Measurements from ENCODE around the gene UTP25. TPM values are rescaled to one million over a fixed set of nuclear protein-coding genes. Genes with fewer than 3 reads are reported as not detected.

Gene UTP25
- total RNA-seq, 1 donor from 2014 or later = 2.4 TPM

- no peaks in the 10 kb centered on the region for H3K4me1 ChIP-seq
- no peaks in the 10 kb centered on the region for H3K9me3 ChIP-seq (replicated peaks)
- intact Hi-C loops (cut with micrococcal nuclease) = no loop called here
- H3K4me3 ChIP-seq = no peak overlapping the region
- DNase-seq = no peak
- no peak for TF ChIP-seq CTCF (IDR thresholded peaks at IDR 0.05; ENCODE audit: borderline replicate concordance)
- no peaks in the 10 kb centered on the region for H3K36me3 ChIP-seq
- H3K27ac ChIP-seq (replicated peaks) = no peak overlapping the region
- peaks cover 16% of the 10 kb centered on the region for H3K27me3 ChIP-seq (ENCODE audit: low read depth)
These were observed 12.3 kb upstream of the UTP25 start for GRCh38 chr1:209815490-209815889.

- no peak for TF ChIP-seq CTCF (IDR thresholded peaks at IDR 0.05; ENCODE audit: borderline replicate concordance)
- Histone ChIP-seq H3K27me3 (ENCODE audit: low read depth) (peaks cover 16% of the 10 kb centered on the region), H3K4me1 (no peaks in the 10 kb centered on the region), H3K36me3 (no peaks in the 10 kb centered on the region), H3K27ac (replicated peaks) (no peak overlapping the region), H3K4me3 (no peak overlapping the region), H3K9me3 (replicated peaks) (no peaks in the 10 kb centered on the region)
- DNase-seq = no peak
- intact Hi-C loops (cut with micrococcal nuclease) = no loop called here
These were observed 11.8 kb upstream of the UTP25 start for GRCh38 chr1:209815931-209816341.

GRCh38 chr1:209816923-209817322, 10.8 kb upstream of the UTP25 start:
- H3K27ac ChIP-seq (replicated peaks) = no peak overlapping the region
- DNase-seq = no peak
- peaks cover 16% of the 10 kb centered on the region for H3K27me3 ChIP-seq (ENCODE audit: low read depth)
- no peaks in the 10 kb centered on the region for H3K9me3 ChIP-seq (replicated peaks)
- H3K4me1 ChIP-seq = no peaks in the 10 kb centered on the region
- H3K36me3 ChIP-seq = no peaks in the 10 kb centered on the region
- intact Hi-C loops (cut with micrococcal nuclease) = no loop called here
- no peak overlapping the region for H3K4me3 ChIP-seq
- no peak for TF ChIP-seq CTCF (IDR thresholded peaks at IDR 0.05; ENCODE audit: borderline replicate concordance)

- TF ChIP-seq CTCF (IDR thresholded peaks at IDR 0.05; ENCODE audit: borderline replicate concordance) = no peak
- H3K36me3 ChIP-seq = no peaks in the 10 kb centered on the region
- intact Hi-C loops (cut with micrococcal nuclease) = no loop called here
- peaks cover 1% of the 10 kb centered on the region for H3K4me1 ChIP-seq
- DNase-seq = no peak
- H3K4me3 ChIP-seq = no peak overlapping the region
- peaks cover 16% of the 10 kb centered on the region for H3K27me3 ChIP-seq (ENCODE audit: low read depth)
- H3K27ac ChIP-seq (replicated peaks) = no peak overlapping the region
- H3K9me3 ChIP-seq (replicated peaks) = no peaks in the 10 kb centered on the region
These were observed 10.1 kb upstream of the UTP25 start for GRCh38 chr1:209817691-209818090.

- no peaks in the 10 kb centered on the region for H3K9me3 ChIP-seq (replicated peaks)
- intact Hi-C loops (cut with micrococcal nuclease) = no loop called here
- TF ChIP-seq CTCF (IDR thresholded peaks at IDR 0.05; ENCODE audit: borderline replicate concordance) = no peak
- H3K27me3 ChIP-seq (ENCODE audit: low read depth) = peaks cover 16% of the 10 kb centered on the region
- DNase-seq = no peak
- no peak overlapping the region for H3K4me3 ChIP-seq
- peaks cover 11% of the 10 kb centered on the region for H3K4me1 ChIP-seq
- no peaks in the 10 kb centered on the region for H3K36me3 ChIP-seq
- no peak overlapping the region for H3K27ac ChIP-seq (replicated peaks)
These were observed 8.7 kb upstream of the UTP25 start for GRCh38 chr1:209819058-209819457.

GRCh38 chr1:209820986-209821385, 6.8 kb upstream of the UTP25 start:
- Histone ChIP-seq H3K27ac (replicated peaks) (no peak overlapping the region), H3K4me1 (peaks cover 11% of the 10 kb centered on the region), H3K27me3 (ENCODE audit: low read depth) (peaks cover 16% of the 10 kb centered on the region), H3K9me3 (replicated peaks) (no peaks in the 10 kb centered on the region), H3K4me3 (no peak overlapping the region), H3K36me3 (no peaks in the 10 kb centered on the region)
- no peak for DNase-seq
- TF ChIP-seq CTCF (IDR thresholded peaks at IDR 0.05; ENCODE audit: borderline replicate concordance) = no peak
- intact Hi-C loops (cut with micrococcal nuclease) = no loop called here
